HepG2 (cell line): Measurements from ENCODE around the gene CTDSP2. TPM values are rescaled to one million over a fixed set of nuclear protein-coding genes. Genes with fewer than 3 reads are reported as not detected.

Source experiments
- ATAC-seq: fragments of 200-7000 bp; cut with Tn5 transposase; 3 replicates; pipeline ENCODE4 v1.9.1; 2020; ENCODE audit warnings: mild to moderate bottlenecking, moderate library complexity
- BruUV-seq: library from RNA; stranded (reverse); fragments of 400-500 nt; replicated peaks from 2 replicates; lab custom pipeline; 2021; lab: Mats Ljungman, UMichigan
- CTCF ChIA-PET: fragments of 300-600 bp; formaldehyde crosslinking; extraction: SDS; loops from one replicate; lab custom pipeline; 2021; ENCODE audit warnings: low total read pairs, inconsistent platforms, low intra/inter-chr PET ratio; lab: Yijun Ruan, JAX
- POLR2A ChIA-PET: fragments of 350-600 bp; sonication (Branson Sonifier 250); formaldehyde crosslinking; loops from one replicate; lab custom pipeline; 2020; ENCODE audit warnings: antibody characterized with exemption, inconsistent platforms; lab: Yijun Ruan, JAX
- DNase-seq: peaks from one replicate; pipeline ENCODE4 v3.0.0-alpha.2; 2015; ENCODE audit warnings: low spot score
- FAIRE-seq: peaks from 3 replicates; lab custom pipeline; 2011; peaks lifted over from hg19 to GRCh38; lab: Jason Lieb, UNC
- H2AFZ ChIP-seq: one replicate; pipeline ENCODE4 v1.6.1; 2011; ENCODE audit warnings: low read length, inconsistent platforms
- H3K27ac ChIP-seq: fragments of 300-600 bp; 3 replicates; pipeline ENCODE4 v1.8.0; 2011; ENCODE audit warnings: mixed run types, mild to moderate bottlenecking, mixed read lengths, low read length, inconsistent platforms; ENCODE audit not compliant: insufficient read depth; ENCODE audit errors: extremely low read length
- H3K27me3 ChIP-seq, 2 experiments: fragments of 200-600 bp in 1 of 2; 2 replicates in 1 of 2; 3 replicates in 1 of 2; pipeline versions ENCODE4 v1.6.0 to v1.8.0; 2011; ENCODE audit warnings: low read length in 2 of 2, mild to moderate bottlenecking in 2 of 2, moderate library complexity in 2 of 2, inconsistent platforms in 1 of 2; ENCODE audit not compliant: insufficient read depth in 2 of 2, control insufficient read depth in 1 of 2
- H3K36me3 ChIP-seq, 2 experiments: fragments of 200-600 bp in 1 of 2; replicated peaks in 1 of 2; 2 replicates in 1 of 2; 3 replicates in 1 of 2; pipeline versions ENCODE4 v1.5.1 to v1.8.0; 2011; ENCODE audit warnings: low read length in 2 of 2, inconsistent platforms in 1 of 2; ENCODE audit not compliant: insufficient read depth in 2 of 2, control insufficient read depth in 1 of 2
- H3K4me1 ChIP-seq: 2 replicates; pipeline ENCODE4 v1.5.1; 2012; ENCODE audit warnings: low read length, inconsistent platforms; ENCODE audit not compliant: insufficient read depth
- H3K4me2 ChIP-seq: 2 replicates; pipeline ENCODE4 v1.6.0; 2011; ENCODE audit warnings: low read depth, low read length, inconsistent platforms
- H3K4me3 ChIP-seq, 3 experiments: fragments of 200-600 bp in 1 of 3; sonication (generic), shearing (Covaris generic) in 1 of 3; replicated peaks in 1 of 3; 2 replicates each; pipeline ENCODE4 v1.5.1; 2011 to 2016; ENCODE audit warnings: low read length in 3 of 3, inconsistent platforms in 2 of 3, low read depth in 2 of 3, mild to moderate bottlenecking in 2 of 3, control low read depth in 1 of 3, mixed read lengths in 1 of 3; ENCODE audit not compliant: insufficient read depth in 1 of 3
- H3K79me2 ChIP-seq: one replicate; pipeline ENCODE4 v1.6.1; 2011; ENCODE audit warnings: low read length, inconsistent platforms; ENCODE audit not compliant: insufficient read depth
- H3K9ac ChIP-seq: 2 replicates; pipeline ENCODE4 v1.6.0; 2011; ENCODE audit warnings: mild to moderate bottlenecking, low read depth, low read length, inconsistent platforms; ENCODE audit not compliant: insufficient read depth
- H3K9me3 ChIP-seq: 2 replicates; pipeline ENCODE4 v1.5.1; 2012; ENCODE audit warnings: mild to moderate bottlenecking, low read length
- H4K20me1 ChIP-seq: 2 replicates; pipeline ENCODE4 v1.6.0; 2011; ENCODE audit warnings: inconsistent platforms, mild to moderate bottlenecking, low read length, moderate library complexity; ENCODE audit not compliant: insufficient read depth
- BHLHE40 ChIP-seq: IDR thresholded peaks from 2 replicates; pipeline ENCODE4 v1.6.1; 2011; ENCODE audit warnings: low read length, improper control_type of control experiment
- FOXA1 ChIP-seq, 2 experiments: fragments of 450-650 bp in 1 of 2; sonication (generic) in 1 of 2; formaldehyde crosslinking in 1 of 2; IDR thresholded peaks; 2 replicates each; pipeline versions ENCODE4 v1.4.0 to v1.6.1; 2016 to 2020; ENCODE audit warnings: missing genetic modification reagents in 1 of 2
- GTF2F1 ChIP-seq: fragments of 150-350 bp; IDR thresholded peaks from 2 replicates; pipeline ENCODE4 v1.6.1; 2014; ENCODE audit warnings: low read length
- NRL ChIP-seq: sonication (generic); formaldehyde crosslinking; IDR thresholded peaks from 2 replicates; pipeline ENCODE4 v1.5.0; 2020; ENCODE audit warnings: missing genetic modification reagents, mild to moderate bottlenecking, moderate library complexity, borderline replicate concordance
- PCBP2 ChIP-seq: fragments of 200-400 bp; formaldehyde crosslinking; optimal IDR thresholded peaks from 2 replicates; pipeline ENCODE3; 2018; ENCODE audit warnings: low read length, low read depth; ENCODE audit not compliant: poor library complexity, severe bottlenecking
- PRPF4 ChIP-seq: fragments of 200-400 bp; formaldehyde crosslinking; IDR thresholded peaks from 2 replicates; pipeline ENCODE4 v1.6.1; 2016; ENCODE audit warnings: low read length, low read depth; ENCODE audit not compliant: poor library complexity, severe bottlenecking
- SATB2 ChIP-seq: sonication (generic); formaldehyde crosslinking; IDR thresholded peaks from 2 replicates; pipeline ENCODE4 v1.5.0; 2020; ENCODE audit warnings: missing genetic modification reagents
- SNRNP70 ChIP-seq: fragments of 200-400 bp; formaldehyde crosslinking; IDR thresholded peaks from 2 replicates; pipeline ENCODE4 v1.6.1; 2017; ENCODE audit warnings: mild to moderate bottlenecking, low read depth, low read length, moderate library complexity
- WIZ ChIP-seq: sonication (generic); formaldehyde crosslinking; IDR thresholded peaks from 2 replicates; pipeline ENCODE4 v1.5.1; 2020; ENCODE audit warnings: mild to moderate bottlenecking, missing genetic modification reagents
- ZBTB38 ChIP-seq: sonication (generic); formaldehyde crosslinking; IDR thresholded peaks from 2 replicates; pipeline ENCODE4 v1.5.1; 2020; ENCODE audit warnings: mild to moderate bottlenecking, missing genetic modification reagents
- ZBTB42 ChIP-seq: sonication (generic); formaldehyde crosslinking; IDR thresholded peaks from 2 replicates; pipeline ENCODE4 v1.5.0; 2020; ENCODE audit warnings: mild to moderate bottlenecking, missing genetic modification reagents
- ZNF343 ChIP-seq: sonication (generic); formaldehyde crosslinking; IDR thresholded peaks from 2 replicates; pipeline ENCODE4 v1.4.0; 2020; ENCODE audit warnings: mild to moderate bottlenecking, missing genetic modification reagents
- ZNF543 ChIP-seq: sonication (generic); formaldehyde crosslinking; IDR thresholded peaks from 2 replicates; pipeline ENCODE4 v1.4.0; 2020; ENCODE audit warnings: mild to moderate bottlenecking, missing genetic modification reagents
- ZNF761 ChIP-seq: sonication (generic); formaldehyde crosslinking; conservative IDR thresholded peaks from 2 replicates; pipeline ENCODE4 v1.4.0; 2020; ENCODE audit warnings: mild to moderate bottlenecking, missing genetic modification reagents
- WGBS: methylation state at CpG from one replicate; pipeline ENCODE4 v1.1.6; 2017; ENCODE audit warnings: low lambda C conversion rate; 5-methylcytosine and 5-hydroxymethylcytosine counted together
- in situ Hi-C: cut with HindIII; loops from 2 replicates; pipeline ENCODE4 v1.10.0; 2017; ENCODE audit warnings: low pct_unique_long_range_greater_than_20kb; ENCODE audit not compliant: extremely low pct_ligation_motif_present
- intact Hi-C: fragments of 100-400 bp; cut with micrococcal nuclease; formaldehyde crosslinking; loops from one replicate; pipeline ENCODE4 v1.10.0; 2022; ENCODE audit not compliant: unreplicated experiment
- polyA plus RNA-seq, 8 experiments: library from polyadenylated mRNA; depleted of rRNA in 3 of 8; stranded (reverse) in 7 of 8; unstranded in 1 of 8; fragments of >200 nt; fragmentation: Illumina TruSeq in 4 of 8; extraction: Trizol in 4 of 8; gene quantifications; 2 replicates each; pipeline versions ENCODE4 v1.2.1 to v1.2.3, GENCODE V29; 2011 to 2016; ENCODE audit warnings: low read depth in 4 of 8, missing spikeins in 1 of 8, mixed read lengths in 1 of 8; ENCODE audit not compliant: insufficient read depth in 1 of 8
- total RNA-seq, 5 experiments: library from RNA; depleted of rRNA; stranded (reverse); fragments of >200 nt; fragmentation: Illumina TruSeq; extraction: Trizol; gene quantifications; 2 replicates each; pipeline ENCODE4 v1.2.3, GENCODE V29; 2016; ENCODE audit warnings: low read depth in 1 of 5
- TF ChIP-seq, protein P1 (sequence below): sonication (generic); formaldehyde crosslinking; IDR thresholded peaks from 2 replicates; pipeline ENCODE4 v1.4.0; 2020; ENCODE audit warnings: missing genetic modification reagents
- TF ChIP-seq, protein P2 (sequence below): sonication (generic); formaldehyde crosslinking; IDR thresholded peaks from 2 replicates; pipeline ENCODE4 v1.9.0; 2021; ENCODE audit warnings: mild to moderate bottlenecking, missing genetic modification reagents
- TF ChIP-seq, protein P3 (sequence below): sonication (generic); formaldehyde crosslinking; IDR thresholded peaks from 2 replicates; pipeline ENCODE4 v1.9.0; 2021; ENCODE audit warnings: missing genetic modification reagents, mild to moderate bottlenecking, borderline replicate concordance

The CTDSP2 gene
- total and polyA plus RNA-seq, 2 of the 13 experiments (the other 11 are each of a cell fraction or from before 2014, with no cell fraction given) = 38.1 to 82.5 TPM

DNA sequence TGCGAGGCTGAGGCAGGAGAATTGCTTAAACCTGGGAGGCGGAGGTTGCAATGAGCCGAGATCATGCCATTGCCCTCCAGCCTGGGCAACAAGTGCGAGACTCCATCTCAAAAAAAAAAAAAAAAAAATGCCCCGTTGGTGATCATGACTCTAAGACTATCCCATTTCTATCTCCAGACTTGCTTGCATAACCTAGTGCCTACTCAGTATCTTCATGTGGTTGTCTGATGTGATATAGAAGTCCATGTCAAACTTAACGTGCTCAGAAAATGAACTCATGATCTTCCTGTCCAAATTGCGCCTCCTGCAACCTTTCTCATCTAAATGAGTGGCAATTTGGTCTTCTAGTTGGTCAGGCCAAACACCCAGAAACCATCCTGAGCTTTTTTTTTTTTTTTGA lies 68.6 kb downstream of the CTDSP2 start:
- intact Hi-C loops = no loop called here
- Histone ChIP-seq H3K4me1 (peaks cover 19% of the 10 kb centered on the region), H3K27ac (no peak overlapping the region), H2AFZ (no peak overlapping the region), H3K36me3 (peaks cover 4 to 7% of the 10 kb centered on the region in 2 experiments; a peak in 4 of 5 replicates), H3K79me2 (peaks cover 5% of the 10 kb centered on the region), H3K27me3 (no peaks in the 10 kb centered on the region; a peak in 1 of 5 replicates), H4K20me1 (no peaks in the 10 kb centered on the region), H3K9me3 (no peaks in the 10 kb centered on the region), H3K4me3 (no peak overlapping the region), H3K9ac (no peak overlapping the region), H3K4me2 (no peak overlapping the region)
- ChIA-PET POLR2A (no interaction called here), CTCF (no interaction called here)
- ATAC-seq = no peak
- FAIRE-seq = no peak
- TF ChIP-seq ZNF343 (CRISPR knock-in tag) (no peak), WIZ (CRISPR knock-in tag) (no peak), PRPF4 (no peak), ZBTB38 (CRISPR knock-in tag) (no peak), ZNF761 (no peak), NRL (CRISPR knock-in tag) (no peak), SNRNP70 (no peak), FOXA1 (IDR thresholded peaks at IDR 0.05) (no peak), FOXA1 (CRISPR knock-in tag; IDR thresholded peaks at IDR 0.05) (no peak), PCBP2 (no peak), ZBTB42 (no peak), GTF2F1 (no peak), SATB2 (CRISPR knock-in tag) (no peak), BHLHE40 (no peak), ZNF543 (CRISPR knock-in tag) (no peak)
- TF ChIP-seq, protein P1, sequence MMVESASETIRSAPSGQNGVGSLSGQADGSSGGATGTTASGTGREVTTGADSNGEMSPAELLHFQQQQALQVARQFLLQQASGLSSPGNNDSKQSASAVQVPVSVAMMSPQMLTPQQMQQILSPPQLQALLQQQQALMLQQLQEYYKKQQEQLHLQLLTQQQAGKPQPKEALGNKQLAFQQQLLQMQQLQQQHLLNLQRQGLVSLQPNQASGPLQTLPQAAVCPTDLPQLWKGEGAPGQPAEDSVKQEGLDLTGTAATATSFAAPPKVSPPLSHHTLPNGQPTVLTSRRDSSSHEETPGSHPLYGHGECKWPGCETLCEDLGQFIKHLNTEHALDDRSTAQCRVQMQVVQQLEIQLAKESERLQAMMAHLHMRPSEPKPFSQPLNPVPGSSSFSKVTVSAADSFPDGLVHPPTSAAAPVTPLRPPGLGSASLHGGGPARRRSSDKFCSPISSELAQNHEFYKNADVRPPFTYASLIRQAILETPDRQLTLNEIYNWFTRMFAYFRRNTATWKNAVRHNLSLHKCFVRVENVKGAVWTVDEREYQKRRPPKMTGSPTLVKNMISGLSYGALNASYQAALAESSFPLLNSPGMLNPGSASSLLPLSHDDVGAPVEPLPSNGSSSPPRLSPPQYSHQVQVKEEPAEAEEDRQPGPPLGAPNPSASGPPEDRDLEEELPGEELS = no peak
- TF ChIP-seq, protein P2, sequence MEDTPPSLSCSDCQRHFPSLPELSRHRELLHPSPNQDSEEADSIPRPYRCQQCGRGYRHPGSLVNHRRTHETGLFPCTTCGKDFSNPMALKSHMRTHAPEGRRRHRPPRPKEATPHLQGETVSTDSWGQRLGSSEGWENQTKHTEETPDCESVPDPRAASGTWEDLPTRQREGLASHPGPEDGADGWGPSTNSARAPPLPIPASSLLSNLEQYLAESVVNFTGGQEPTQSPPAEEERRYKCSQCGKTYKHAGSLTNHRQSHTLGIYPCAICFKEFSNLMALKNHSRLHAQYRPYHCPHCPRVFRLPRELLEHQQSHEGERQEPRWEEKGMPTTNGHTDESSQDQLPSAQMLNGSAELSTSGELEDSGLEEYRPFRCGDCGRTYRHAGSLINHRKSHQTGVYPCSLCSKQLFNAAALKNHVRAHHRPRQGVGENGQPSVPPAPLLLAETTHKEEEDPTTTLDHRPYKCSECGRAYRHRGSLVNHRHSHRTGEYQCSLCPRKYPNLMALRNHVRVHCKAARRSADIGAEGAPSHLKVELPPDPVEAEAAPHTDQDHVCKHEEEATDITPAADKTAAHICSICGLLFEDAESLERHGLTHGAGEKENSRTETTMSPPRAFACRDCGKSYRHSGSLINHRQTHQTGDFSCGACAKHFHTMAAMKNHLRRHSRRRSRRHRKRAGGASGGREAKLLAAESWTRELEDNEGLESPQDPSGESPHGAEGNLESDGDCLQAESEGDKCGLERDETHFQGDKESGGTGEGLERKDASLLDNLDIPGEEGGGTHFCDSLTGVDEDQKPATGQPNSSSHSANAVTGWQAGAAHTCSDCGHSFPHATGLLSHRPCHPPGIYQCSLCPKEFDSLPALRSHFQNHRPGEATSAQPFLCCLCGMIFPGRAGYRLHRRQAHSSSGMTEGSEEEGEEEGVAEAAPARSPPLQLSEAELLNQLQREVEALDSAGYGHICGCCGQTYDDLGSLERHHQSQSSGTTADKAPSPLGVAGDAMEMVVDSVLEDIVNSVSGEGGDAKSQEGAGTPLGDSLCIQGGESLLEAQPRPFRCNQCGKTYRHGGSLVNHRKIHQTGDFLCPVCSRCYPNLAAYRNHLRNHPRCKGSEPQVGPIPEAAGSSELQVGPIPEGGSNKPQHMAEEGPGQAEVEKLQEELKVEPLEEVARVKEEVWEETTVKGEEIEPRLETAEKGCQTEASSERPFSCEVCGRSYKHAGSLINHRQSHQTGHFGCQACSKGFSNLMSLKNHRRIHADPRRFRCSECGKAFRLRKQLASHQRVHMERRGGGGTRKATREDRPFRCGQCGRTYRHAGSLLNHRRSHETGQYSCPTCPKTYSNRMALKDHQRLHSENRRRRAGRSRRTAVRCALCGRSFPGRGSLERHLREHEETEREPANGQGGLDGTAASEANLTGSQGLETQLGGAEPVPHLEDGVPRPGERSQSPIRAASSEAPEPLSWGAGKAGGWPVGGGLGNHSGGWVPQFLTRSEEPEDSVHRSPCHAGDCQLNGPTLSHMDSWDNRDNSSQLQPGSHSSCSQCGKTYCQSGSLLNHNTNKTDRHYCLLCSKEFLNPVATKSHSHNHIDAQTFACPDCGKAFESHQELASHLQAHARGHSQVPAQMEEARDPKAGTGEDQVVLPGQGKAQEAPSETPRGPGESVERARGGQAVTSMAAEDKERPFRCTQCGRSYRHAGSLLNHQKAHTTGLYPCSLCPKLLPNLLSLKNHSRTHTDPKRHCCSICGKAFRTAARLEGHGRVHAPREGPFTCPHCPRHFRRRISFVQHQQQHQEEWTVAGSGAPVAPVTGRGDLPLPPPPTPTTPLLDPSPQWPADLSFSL = no peak
- TF ChIP-seq, protein P3, sequence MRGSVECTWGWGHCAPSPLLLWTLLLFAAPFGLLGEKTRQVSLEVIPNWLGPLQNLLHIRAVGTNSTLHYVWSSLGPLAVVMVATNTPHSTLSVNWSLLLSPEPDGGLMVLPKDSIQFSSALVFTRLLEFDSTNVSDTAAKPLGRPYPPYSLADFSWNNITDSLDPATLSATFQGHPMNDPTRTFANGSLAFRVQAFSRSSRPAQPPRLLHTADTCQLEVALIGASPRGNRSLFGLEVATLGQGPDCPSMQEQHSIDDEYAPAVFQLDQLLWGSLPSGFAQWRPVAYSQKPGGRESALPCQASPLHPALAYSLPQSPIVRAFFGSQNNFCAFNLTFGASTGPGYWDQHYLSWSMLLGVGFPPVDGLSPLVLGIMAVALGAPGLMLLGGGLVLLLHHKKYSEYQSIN (CRISPR knock-in tag) = no peak
- in situ Hi-C loops = no loop called here
- BruUV-seq = no TSS peak
- WGBS = 96% methylated on average over 7 of the region's 7 CpGs
- no peak for DNase-seq
